Mononuclear cell (primary cell): ENCODE measurements around the gene SIGLEC7. TPM values are rescaled to one million over a fixed set of nuclear protein-coding genes. Genes with fewer than 3 reads are reported as not detected.
A peak's percentile ranks its signal among the peaks of the same experiment; 100 is the strongest.
"Not testable (repeated sequence)": the region's sequence is repeated elsewhere in the genome, so short reads cannot be mapped to it uniquely, and the experiment has no call there.

Experiments
- H3K27me3 ChIP-seq: 2 replicates; pipeline ENCODE4 v1.6.0; 2011; ENCODE audit warnings: low read length, control low read depth; ENCODE audit not compliant: insufficient read depth
- H3K4me1 ChIP-seq: 2 replicates; pipeline ENCODE4 v1.5.1; 2011; ENCODE audit warnings: mild to moderate bottlenecking, low read length, control low read depth; ENCODE audit not compliant: insufficient read depth
- H3K4me3 ChIP-seq: 2 replicates; pipeline ENCODE4 v1.5.1; 2011; ENCODE audit warnings: mild to moderate bottlenecking, low read length, moderate library complexity
- H3K9me3 ChIP-seq: 2 replicates; pipeline ENCODE4 v1.5.1; 2011; ENCODE audit warnings: low read depth, mild to moderate bottlenecking, control low read depth, low read length
- total RNA-seq: library from RNA; depleted of rRNA; stranded (reverse); fragments of >200 nt; gene quantifications from one replicate; pipeline ENCODE4 v1.2.3, GENCODE V29; 2012

SIGLEC7 gene
- total RNA-seq, 1 donor = 6.0 TPM

DNA sequence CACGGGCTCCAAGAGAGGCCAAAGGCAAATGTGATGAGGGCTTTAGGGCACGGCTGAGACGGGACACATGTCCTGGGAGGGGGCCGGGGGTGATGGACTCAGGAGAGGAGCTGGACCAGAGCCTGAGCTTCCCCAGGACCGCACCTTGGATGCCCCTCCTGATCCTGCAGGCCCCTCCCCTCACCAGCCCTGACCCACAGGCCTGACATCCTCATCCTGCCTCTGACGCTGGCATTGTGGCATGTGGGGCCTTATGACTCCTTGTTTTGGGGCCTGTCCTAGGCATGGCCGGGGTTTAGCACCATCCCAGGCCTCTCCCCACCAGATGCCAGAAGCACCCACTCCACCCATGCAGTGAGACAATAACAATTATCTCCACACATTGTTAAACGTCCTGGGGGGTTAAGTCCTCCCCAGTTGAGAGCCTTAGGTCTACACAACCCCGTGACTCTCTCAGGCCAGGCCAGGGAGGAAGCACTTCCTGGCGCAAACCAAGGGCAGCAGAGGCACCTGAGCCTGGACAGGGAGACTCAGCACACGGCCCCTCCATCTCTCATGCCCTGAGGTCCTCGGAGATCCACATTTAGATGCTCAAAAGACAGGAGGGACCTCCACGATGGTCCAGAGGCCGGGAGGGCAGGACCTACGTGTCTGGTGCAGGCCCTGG lies 841 bp downstream of the SIGLEC7 start:
- Histone ChIP-seq H3K4me3 (peak overlapping the region; percentile 23), H3K4me1 (peaks cover 96% of the 10 kb centered on the region)
- not testable (repeated sequence) for H3K9me3 ChIP-seq, H3K27me3 ChIP-seq

DNA sequence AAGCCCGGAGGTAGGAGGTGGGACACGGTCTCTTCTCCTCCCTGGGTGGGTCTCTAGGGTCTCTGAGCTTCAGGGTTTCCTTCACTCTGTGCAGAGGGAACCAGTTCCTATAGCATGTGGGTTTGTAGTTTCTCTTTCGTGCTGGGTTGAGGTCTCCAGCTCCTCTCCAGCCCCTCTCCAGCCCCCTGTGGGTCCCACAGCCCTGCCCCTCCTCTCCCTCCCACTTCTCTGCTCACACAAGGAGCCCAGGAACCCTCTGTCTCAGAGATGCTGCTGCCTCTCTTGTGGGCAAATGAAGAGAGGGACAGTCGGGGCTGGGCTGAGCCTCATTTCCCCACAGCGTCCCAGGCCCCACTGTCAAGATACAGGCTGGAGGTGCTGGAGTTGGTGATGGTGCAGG lies 1.4 kb downstream of the SIGLEC7 start:
- Histone ChIP-seq H3K27me3 (no peaks in the 10 kb centered on the region), H3K4me3 (peak overlapping the region; percentile 0), H3K4me1 (peaks cover 96% of the 10 kb centered on the region), H3K9me3 (no peaks in the 10 kb centered on the region)

DNA sequence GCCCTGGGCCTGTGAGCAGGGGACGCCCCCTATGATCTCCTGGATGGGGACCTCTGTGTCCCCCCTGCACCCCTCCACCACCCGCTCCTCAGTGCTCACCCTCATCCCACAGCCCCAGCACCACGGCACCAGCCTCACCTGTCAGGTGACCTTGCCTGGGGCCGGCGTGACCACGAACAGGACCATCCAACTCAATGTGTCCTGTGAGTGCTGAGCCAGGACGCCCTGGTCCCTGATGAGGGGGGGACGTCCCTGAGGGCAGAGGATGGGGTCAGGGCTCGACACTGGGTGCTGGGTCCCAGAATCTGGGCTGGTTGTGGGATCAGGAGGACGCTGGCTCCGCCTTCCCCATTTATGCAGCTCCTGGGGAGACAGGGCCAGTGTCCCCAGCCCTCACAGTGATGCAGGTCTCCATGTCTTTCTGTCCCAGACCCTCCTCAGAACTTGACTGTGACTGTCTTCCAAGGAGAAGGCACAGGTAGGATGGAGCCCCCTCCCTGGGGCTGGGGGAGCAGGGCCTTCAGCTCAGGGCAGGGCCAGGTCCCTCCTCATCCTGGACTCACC lies 2.5 kb downstream of the SIGLEC7 start:
- no peaks in the 10 kb centered on the region for H3K9me3 ChIP-seq
- no peaks in the 10 kb centered on the region for H3K27me3 ChIP-seq
- H3K4me1 ChIP-seq = peaks cover 93% of the 10 kb centered on the region
- H3K4me3 ChIP-seq = no peak overlapping the region

DNA sequence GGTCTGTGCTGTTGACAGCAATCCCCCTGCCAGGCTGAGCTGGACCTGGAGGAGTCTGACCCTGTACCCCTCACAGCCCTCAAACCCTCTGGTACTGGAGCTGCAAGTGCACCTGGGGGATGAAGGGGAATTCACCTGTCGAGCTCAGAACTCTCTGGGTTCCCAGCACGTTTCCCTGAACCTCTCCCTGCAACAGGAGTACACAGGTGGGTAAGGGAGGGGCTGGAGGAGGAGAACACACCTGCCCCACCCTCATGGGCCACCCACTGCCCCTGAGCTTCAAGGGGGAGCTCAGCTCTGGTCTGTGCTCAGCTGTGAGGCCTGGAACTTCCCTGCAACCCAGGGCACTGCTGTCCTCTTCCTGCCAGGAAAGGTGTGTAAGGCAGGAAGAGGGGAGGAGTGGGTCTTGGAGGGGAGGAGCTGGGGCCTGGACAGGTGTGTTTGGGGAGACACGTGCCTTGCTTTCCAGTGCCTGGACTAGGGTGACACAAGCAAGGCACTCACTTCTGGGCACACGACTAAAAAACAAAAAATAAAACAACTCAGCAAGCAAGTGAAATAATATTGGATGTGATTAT lies 3.9 kb downstream of the SIGLEC7 start:
- Histone ChIP-seq H3K4me1 (peaks cover 84% of the 10 kb centered on the region), H3K27me3 (no peaks in the 10 kb centered on the region), H3K9me3 (no peaks in the 10 kb centered on the region), H3K4me3 (no peak overlapping the region)

DNA sequence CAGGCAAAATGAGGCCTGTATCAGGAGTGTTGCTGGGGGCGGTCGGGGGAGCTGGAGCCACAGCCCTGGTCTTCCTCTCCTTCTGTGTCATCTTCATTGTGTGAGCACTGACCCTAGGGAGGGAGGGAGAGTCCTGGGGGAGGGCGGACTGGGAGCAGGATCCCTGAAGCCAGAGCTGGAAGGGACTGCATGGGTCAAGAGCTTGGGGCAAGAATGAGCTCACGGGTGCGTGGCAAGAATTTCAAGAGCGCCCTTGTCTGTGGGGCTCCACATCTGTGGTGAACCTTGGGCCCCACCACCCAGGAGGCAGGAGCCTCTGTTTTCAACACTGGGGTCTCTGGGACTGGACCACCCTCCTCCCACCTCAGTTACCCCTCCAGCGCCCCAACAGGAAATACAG lies 4.7 kb downstream of the SIGLEC7 start:
- no peak overlapping the region for H3K4me3 ChIP-seq
- H3K9me3 ChIP-seq = no peaks in the 10 kb centered on the region
- H3K27me3 ChIP-seq = no peaks in the 10 kb centered on the region
- H3K4me1 ChIP-seq = peaks cover 77% of the 10 kb centered on the region

GRCh38 chr19:51147663-51148062 lies 5.6 kb downstream of the SIGLEC7 start:
- H3K4me1 ChIP-seq = peaks cover 67% of the 10 kb centered on the region
- no peaks in the 10 kb centered on the region for H3K27me3 ChIP-seq
- H3K9me3 ChIP-seq = no peaks in the 10 kb centered on the region
- no peak overlapping the region for H3K4me3 ChIP-seq

DNA sequence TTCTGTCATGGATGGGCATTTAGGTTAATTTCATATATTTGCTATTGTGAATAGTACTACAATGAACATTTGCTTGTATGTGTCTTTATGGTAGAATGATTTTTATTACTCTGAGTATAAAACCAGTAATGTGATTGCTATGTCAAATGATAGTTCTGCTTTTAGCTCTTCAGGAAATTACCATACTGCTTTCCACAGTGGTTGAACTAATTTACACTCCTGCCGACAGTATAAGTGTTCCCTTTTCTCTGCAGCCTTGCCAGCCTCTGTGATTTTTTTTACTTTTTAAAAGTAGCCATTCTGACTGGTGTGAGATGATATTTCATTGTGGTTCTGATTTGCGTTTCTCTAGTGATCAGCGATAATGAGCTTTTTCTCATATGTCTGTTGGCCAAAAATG lies 6.5 kb downstream of the SIGLEC7 start:
- Histone ChIP-seq H3K4me1 (peaks cover 58% of the 10 kb centered on the region), H3K27me3 (no peaks in the 10 kb centered on the region), H3K9me3 (no peaks in the 10 kb centered on the region), H3K4me3 (no peak overlapping the region)

- no peaks in the 10 kb centered on the region for H3K27me3 ChIP-seq
- peaks cover 39% of the 10 kb centered on the region for H3K4me1 ChIP-seq
- no peaks in the 10 kb centered on the region for H3K9me3 ChIP-seq
- no peak overlapping the region for H3K4me3 ChIP-seq
Measured at GRCh38 chr19:51150627-51151026, 8.5 kb downstream of the SIGLEC7 start.

DNA sequence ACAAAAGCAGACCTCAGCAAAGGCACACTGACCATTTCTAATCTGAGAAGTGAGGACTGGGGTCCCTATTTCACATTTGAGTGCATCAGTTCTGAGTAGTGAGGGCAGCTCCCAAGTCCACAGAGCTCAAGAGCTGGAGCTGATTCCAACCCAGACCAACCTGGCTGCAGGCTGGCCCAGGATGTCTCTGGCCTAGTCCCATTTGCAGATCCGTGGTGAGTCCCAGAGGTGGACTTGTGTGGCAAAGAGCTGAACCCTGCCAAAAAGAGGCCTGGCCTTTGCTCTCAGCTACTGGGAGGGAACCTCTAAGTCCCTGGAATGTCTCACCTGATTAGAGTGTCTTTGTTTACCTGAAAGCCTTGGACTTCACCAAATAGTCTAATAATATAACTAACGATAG lies 14.6 kb downstream of the SIGLEC7 start:
- no peaks in the 10 kb centered on the region for H3K9me3 ChIP-seq
- H3K27me3 ChIP-seq = no peaks in the 10 kb centered on the region
- H3K4me3 ChIP-seq = no peak overlapping the region
- peaks cover 10% of the 10 kb centered on the region for H3K4me1 ChIP-seq

DNA sequence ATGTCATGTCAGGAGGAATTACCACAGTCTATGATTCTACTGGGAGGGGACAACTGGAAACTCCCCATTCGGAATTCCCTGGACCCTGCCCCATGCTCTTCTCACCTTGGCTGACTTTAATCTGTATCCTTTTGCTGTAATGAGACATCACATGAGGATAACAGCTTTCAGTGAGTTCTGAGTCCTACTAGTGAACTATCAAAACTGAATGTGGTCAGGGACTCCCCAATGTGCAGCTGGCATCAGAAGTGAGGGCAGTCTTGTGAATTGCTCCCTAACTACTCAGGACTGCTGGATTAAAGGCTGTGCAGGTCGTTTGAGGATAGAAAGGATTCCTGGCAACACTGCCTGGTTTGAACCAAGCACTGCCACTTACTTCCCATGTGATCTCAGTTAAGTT lies 15.2 kb downstream of the SIGLEC7 start:
- Histone ChIP-seq H3K4me3 (no peak overlapping the region), H3K27me3 (no peaks in the 10 kb centered on the region), H3K4me1 (peaks cover 10% of the 10 kb centered on the region), H3K9me3 (no peaks in the 10 kb centered on the region)

DNA sequence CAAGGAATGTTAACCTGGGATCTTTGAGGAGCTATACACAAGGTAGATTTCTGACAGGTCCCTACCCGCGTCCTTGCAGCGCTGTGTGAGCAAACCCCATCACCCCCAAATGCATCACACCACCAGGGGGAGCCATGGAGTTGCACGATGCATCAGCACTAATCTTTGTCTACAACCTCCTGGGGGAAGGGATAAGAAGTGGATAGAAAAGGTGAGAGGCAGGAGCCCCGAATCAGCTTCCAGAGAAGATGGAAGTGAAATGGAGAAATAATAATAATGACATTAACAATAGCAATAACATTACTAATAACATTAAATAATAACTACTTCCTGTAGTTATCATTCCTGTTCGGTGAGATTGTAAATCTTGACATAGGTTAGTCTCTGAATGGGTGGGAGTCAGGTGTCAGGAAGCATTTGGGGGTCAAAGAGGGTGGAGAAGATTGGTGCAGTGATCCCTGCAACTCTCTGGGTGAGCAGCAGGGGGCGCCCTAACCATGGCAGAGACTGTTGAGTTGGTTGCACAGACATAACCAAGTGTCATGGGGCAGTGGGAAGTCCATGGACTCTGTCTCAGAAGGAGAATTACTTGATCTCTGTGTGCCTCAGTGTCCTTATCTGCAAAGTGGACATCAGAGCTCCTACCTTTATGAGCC lies 16.5 kb downstream of the SIGLEC7 start:
- H3K4me1 ChIP-seq = peaks cover 10% of the 10 kb centered on the region
- H3K4me3 ChIP-seq = no peak overlapping the region
- H3K27me3 ChIP-seq = no peaks in the 10 kb centered on the region
- H3K9me3 ChIP-seq = no peaks in the 10 kb centered on the region

GRCh38 chr19:51159656-51160055 lies 17.6 kb downstream of the SIGLEC7 start:
- no peak overlapping the region for H3K4me3 ChIP-seq
- no peaks in the 10 kb centered on the region for H3K9me3 ChIP-seq
- no peaks in the 10 kb centered on the region for H3K27me3 ChIP-seq
- peaks cover 10% of the 10 kb centered on the region for H3K4me1 ChIP-seq

DNA sequence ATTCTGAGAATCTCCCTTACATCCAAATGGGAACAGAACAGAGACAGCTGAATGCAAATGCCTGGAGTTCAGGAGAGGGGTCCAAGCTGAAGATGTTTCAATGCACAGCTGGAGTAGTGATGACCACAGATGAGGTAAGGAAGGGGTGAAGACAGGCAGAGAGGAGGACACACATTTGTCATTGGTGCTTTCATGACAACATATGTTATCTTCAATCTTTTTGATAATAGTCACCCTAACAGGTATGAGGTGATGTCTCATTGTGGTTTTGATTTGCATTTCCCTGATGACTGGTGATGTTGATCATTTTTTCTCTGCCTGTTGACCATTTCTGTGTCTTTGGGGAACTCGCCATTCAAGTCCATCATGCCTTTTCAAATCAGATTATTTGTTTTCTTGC lies 19.2 kb downstream of the SIGLEC7 start:
- H3K27me3 ChIP-seq = no peaks in the 10 kb centered on the region
- no peak overlapping the region for H3K4me3 ChIP-seq
- H3K4me1 ChIP-seq = peaks cover 10% of the 10 kb centered on the region
- H3K9me3 ChIP-seq = no peaks in the 10 kb centered on the region

GRCh38 chr19:51161867-51162496 lies 19.9 kb downstream of the SIGLEC7 start:
- no peaks in the 10 kb centered on the region for H3K27me3 ChIP-seq
- H3K4me1 ChIP-seq = peaks cover 14% of the 10 kb centered on the region
- H3K4me3 ChIP-seq = no peak overlapping the region
- no peaks in the 10 kb centered on the region for H3K9me3 ChIP-seq

DNA sequence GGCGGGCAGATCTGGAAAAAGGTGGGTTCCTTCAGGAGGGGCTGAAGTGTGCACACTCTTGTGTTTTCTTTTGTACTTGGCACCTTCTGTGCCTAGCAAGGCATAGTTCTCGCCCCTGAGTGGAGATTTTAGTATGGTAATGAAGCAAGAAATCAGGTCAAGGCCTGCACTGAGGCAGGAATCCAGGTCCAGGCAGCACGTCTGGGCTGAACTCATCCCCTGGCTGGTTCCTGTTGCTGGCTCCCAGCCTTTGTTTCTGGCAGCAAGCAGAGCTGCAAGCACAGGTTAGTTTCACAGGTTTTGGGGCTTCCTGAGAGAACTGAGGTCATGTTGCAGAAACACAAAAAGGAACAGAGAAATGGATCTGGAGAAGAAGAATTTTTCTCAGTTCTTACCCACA lies 21.2 kb downstream of the SIGLEC7 start:
- Histone ChIP-seq H3K9me3 (no peaks in the 10 kb centered on the region), H3K27me3 (no peaks in the 10 kb centered on the region), H3K4me3 (no peak overlapping the region), H3K4me1 (peaks cover 25% of the 10 kb centered on the region)
